Measurements from ENCODE around the gene ACTR3C.

Gene ACTR3C

GRCh38 chr7:150326657-150327268 is 3.4 kb upstream of the ACTR3C start:
- H2BK12ac ChIP-seq (ENCODE audit: low read length in 2 of 2): no peak overlapping the region
- no peak overlapping the region for H4K91ac ChIP-seq (ENCODE audit: low read length)
- no peaks in the 10 kb centered on the region for H3K4me1 ChIP-seq (ENCODE audit: control insufficient read depth, insufficient read depth, low read depth, low read length)
- no peak overlapping the region for H3K4me3 ChIP-seq (ENCODE audit: insufficient read depth in 1 of 2, low read depth in 1 of 2, low read length in 2 of 2)
- H3K23ac ChIP-seq (ENCODE audit: low read length in 2 of 2): no peak overlapping the region
- H4K8ac ChIP-seq (ENCODE audit: low read length): no peak overlapping the region
- no peak overlapping the region for H2BK5ac ChIP-seq (ENCODE audit: low read depth, low read length, poor library complexity, severe bottlenecking)
- no peak overlapping the region for H3K14ac ChIP-seq (ENCODE audit: low read length in 2 of 2)
- H3K9ac ChIP-seq (ENCODE audit: low read length): no peak overlapping the region
- no peak overlapping the region for H3K18ac ChIP-seq (ENCODE audit: low read depth in 1 of 2, low read length in 2 of 2)
- H3K27ac ChIP-seq (ENCODE audit: low read length, poor library complexity, severe bottlenecking): no peak overlapping the region
- 91% methylated on average over 4 of the region's 4 CpGs for WGBS
- no peaks in the 10 kb centered on the region for H3K36me3 ChIP-seq (ENCODE audit: control insufficient read depth in 1 of 2, insufficient read depth in 2 of 2, low read depth in 1 of 2, low read length in 2 of 2)
- no peak overlapping the region for H2AK5ac ChIP-seq (ENCODE audit: low read length, severe bottlenecking)
- H3K27me3 ChIP-seq (ENCODE audit: control insufficient read depth in 1 of 2, insufficient read depth in 1 of 2, low read length in 2 of 2): peaks cover 8 to 19% of the 10 kb centered on the region in 2 experiments
- no peaks in the 10 kb centered on the region for H3K9me3 ChIP-seq (ENCODE audit: control insufficient read depth, low read length)
- H2BK120ac ChIP-seq (ENCODE audit: low read depth, low read length): no peak overlapping the region
- no peak for DNase-seq
- no peak overlapping the region for H2BK15ac ChIP-seq (ENCODE audit: low read depth, poor library complexity, severe bottlenecking)
- no peak overlapping the region for H3K4me2 ChIP-seq (ENCODE audit: low read length, poor library complexity, severe bottlenecking)
- no peaks in the 10 kb centered on the region for H3K79me1 ChIP-seq (replicated peaks; ENCODE audit: low read length, poor library complexity, severe bottlenecking)
- no peak overlapping the region for H3K4ac ChIP-seq (ENCODE audit: low read depth in 1 of 2, low read length in 2 of 2)
- H2AFZ ChIP-seq (ENCODE audit: low read depth, low read length): no peak overlapping the region

GRCh38 chr7:150325901-150326300 is 2.6 kb upstream of the ACTR3C start:
- no peak overlapping the region for H2BK120ac ChIP-seq (ENCODE audit: low read depth, low read length)
- H3K14ac ChIP-seq (ENCODE audit: low read length in 2 of 2): no peak overlapping the region
- no peak overlapping the region for H3K4me2 ChIP-seq (ENCODE audit: low read length, poor library complexity, severe bottlenecking)
- WGBS: 97% methylated on average over 6 of the region's 6 CpGs
- no peak overlapping the region for H2AFZ ChIP-seq (ENCODE audit: low read depth, low read length)
- no peaks in the 10 kb centered on the region for H3K4me1 ChIP-seq (ENCODE audit: control insufficient read depth, insufficient read depth, low read depth, low read length)
- no peak overlapping the region for H3K9ac ChIP-seq (ENCODE audit: low read length)
- no peak overlapping the region for H3K18ac ChIP-seq (ENCODE audit: low read depth in 1 of 2, low read length in 2 of 2)
- no peaks in the 10 kb centered on the region for H3K79me1 ChIP-seq (replicated peaks; ENCODE audit: low read length, poor library complexity, severe bottlenecking)
- no peaks in the 10 kb centered on the region for H3K9me3 ChIP-seq (ENCODE audit: control insufficient read depth, low read length)
- no peak for DNase-seq
- no peak overlapping the region for H3K4ac ChIP-seq (ENCODE audit: low read depth in 1 of 2, low read length in 2 of 2)
- H3K27ac ChIP-seq (ENCODE audit: low read length, poor library complexity, severe bottlenecking): no peak overlapping the region
- no peak overlapping the region for H2BK5ac ChIP-seq (ENCODE audit: low read depth, low read length, poor library complexity, severe bottlenecking)
- no peak overlapping the region for H3K4me3 ChIP-seq (ENCODE audit: insufficient read depth in 1 of 2, low read depth in 1 of 2, low read length in 2 of 2)
- no peak overlapping the region for H2AK5ac ChIP-seq (ENCODE audit: low read length, severe bottlenecking)
- no peak overlapping the region for H2BK12ac ChIP-seq (ENCODE audit: low read length in 2 of 2)
- H3K23ac ChIP-seq (ENCODE audit: low read length in 2 of 2): no peak overlapping the region
- no peak overlapping the region for H4K8ac ChIP-seq (ENCODE audit: low read length)
- H3K27me3 ChIP-seq (ENCODE audit: control insufficient read depth in 1 of 2, insufficient read depth in 1 of 2, low read length in 2 of 2): peaks cover 8 to 19% of the 10 kb centered on the region in 2 experiments
- H3K36me3 ChIP-seq (ENCODE audit: control insufficient read depth in 1 of 2, insufficient read depth in 2 of 2, low read depth in 1 of 2, low read length in 2 of 2): no peaks in the 10 kb centered on the region
- no peak overlapping the region for H4K91ac ChIP-seq (ENCODE audit: low read length)
- no peak overlapping the region for H2BK15ac ChIP-seq (ENCODE audit: low read depth, poor library complexity, severe bottlenecking)

DNA sequence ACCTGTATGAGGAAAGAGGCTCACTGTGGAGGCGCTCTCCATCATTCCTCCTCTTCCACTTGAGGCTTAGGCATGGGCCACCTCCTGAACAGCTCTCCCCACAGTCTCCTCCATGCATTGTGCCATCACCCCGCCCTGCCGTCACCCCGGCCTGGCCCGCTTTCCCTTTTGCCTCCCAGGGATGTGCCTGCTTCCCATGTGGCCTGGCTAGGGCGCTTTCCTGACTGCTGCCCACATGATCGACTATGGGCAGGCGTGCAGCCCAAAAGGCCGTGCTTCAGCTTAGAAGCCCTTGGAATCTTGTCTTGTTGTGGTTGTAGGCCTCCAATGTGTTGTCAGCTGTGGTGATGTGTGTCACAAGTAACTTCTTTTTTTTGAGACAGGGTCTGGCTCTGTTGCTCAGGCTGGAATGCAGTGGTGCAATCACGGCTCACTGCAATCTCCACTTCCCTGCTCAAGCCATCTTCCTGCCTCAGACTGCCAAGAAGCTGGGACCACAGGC is 1.8 kb upstream of the ACTR3C start:
- Histone ChIP-seq H2AK5ac (ENCODE audit: low read length, severe bottlenecking) (no peak overlapping the region), H2BK5ac (ENCODE audit: low read depth, low read length, poor library complexity, severe bottlenecking) (no peak overlapping the region), H3K9me3 (ENCODE audit: control insufficient read depth, low read length) (no peaks in the 10 kb centered on the region), H4K91ac (ENCODE audit: low read length) (no peak overlapping the region), H3K4me2 (ENCODE audit: low read length, poor library complexity, severe bottlenecking) (no peak overlapping the region), H4K8ac (ENCODE audit: low read length) (peak overlapping the region; percentile 19), H2BK12ac (ENCODE audit: low read length in 2 of 2) (peak overlapping the region in 1 of 2 experiments; percentile 6), H3K36me3 (ENCODE audit: control insufficient read depth in 1 of 2, insufficient read depth in 2 of 2, low read depth in 1 of 2, low read length in 2 of 2) (no peaks in the 10 kb centered on the region), H2BK120ac (ENCODE audit: low read depth, low read length) (no peak overlapping the region), H3K27ac (ENCODE audit: low read length, poor library complexity, severe bottlenecking) (no peak overlapping the region), H3K27me3 (ENCODE audit: control insufficient read depth in 1 of 2, insufficient read depth in 1 of 2, low read length in 2 of 2) (peaks cover 8 to 19% of the 10 kb centered on the region in 2 experiments), H3K18ac (ENCODE audit: low read depth in 1 of 2, low read length in 2 of 2) (no peak overlapping the region), H2AFZ (ENCODE audit: low read depth, low read length) (no peak overlapping the region), H3K9ac (ENCODE audit: low read length) (no peak overlapping the region), H3K4me1 (ENCODE audit: control insufficient read depth, insufficient read depth, low read depth, low read length) (no peaks in the 10 kb centered on the region), H3K4ac (ENCODE audit: low read depth in 1 of 2, low read length in 2 of 2) (peak overlapping the region in 1 of 2 experiments; percentile 11), H3K14ac (ENCODE audit: low read length in 2 of 2) (peak overlapping the region in 1 of 2 experiments; percentile 26), H3K4me3 (ENCODE audit: insufficient read depth in 1 of 2, low read depth in 1 of 2, low read length in 2 of 2) (no peak overlapping the region), H2BK15ac (ENCODE audit: low read depth, poor library complexity, severe bottlenecking) (no peak overlapping the region), H3K23ac (ENCODE audit: low read length in 2 of 2) (peak overlapping the region in 1 of 2 experiments; percentile 70), H3K79me1 (replicated peaks; ENCODE audit: low read length, poor library complexity, severe bottlenecking) (no peaks in the 10 kb centered on the region)
- peak; percentile 46 for DNase-seq
- WGBS: 88% methylated on average over 10 of the region's 10 CpGs

DNA sequence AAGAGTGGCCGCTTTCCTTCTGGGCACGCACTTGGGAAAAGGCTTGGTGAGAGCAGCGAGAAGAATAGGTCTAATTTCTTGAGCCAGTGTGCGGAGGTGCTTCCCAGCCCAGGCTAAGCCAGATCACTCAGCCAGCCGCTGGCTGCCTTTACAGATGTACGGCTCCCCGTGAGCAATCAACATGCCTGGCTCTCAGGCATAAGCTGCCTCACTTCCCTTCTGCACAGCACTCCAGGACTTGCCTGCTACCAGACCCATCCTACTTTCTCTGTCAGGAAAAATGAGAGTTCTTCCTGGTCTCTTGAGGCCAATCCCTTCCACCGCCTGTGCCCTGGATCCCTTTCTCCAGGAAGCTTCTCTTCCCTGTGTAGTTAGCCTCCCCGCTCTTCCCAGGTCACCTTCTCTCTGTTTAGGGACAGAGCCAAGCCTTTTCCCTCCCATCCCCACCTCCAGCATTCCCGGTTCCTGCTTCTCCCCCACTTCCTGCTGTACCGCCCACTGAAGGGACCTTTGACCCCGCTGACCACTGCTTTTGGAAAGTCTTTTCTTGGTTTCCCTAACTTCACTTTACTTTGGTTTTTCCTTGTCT is 1.1 kb upstream of the ACTR3C start:
- H3K4me1 ChIP-seq (ENCODE audit: control insufficient read depth, insufficient read depth, low read depth, low read length): no peaks in the 10 kb centered on the region
- no peak overlapping the region for H2BK120ac ChIP-seq (ENCODE audit: low read depth, low read length)
- no peak overlapping the region for H4K91ac ChIP-seq (ENCODE audit: low read length)
- no peak overlapping the region for H3K4ac ChIP-seq (ENCODE audit: low read depth in 1 of 2, low read length in 2 of 2)
- 51% methylated on average over 12 of the region's 12 CpGs for WGBS
- H2AFZ ChIP-seq (ENCODE audit: low read depth, low read length): no peak overlapping the region
- H3K79me1 ChIP-seq (replicated peaks; ENCODE audit: low read length, poor library complexity, severe bottlenecking): no peaks in the 10 kb centered on the region
- no peak overlapping the region for H2AK5ac ChIP-seq (ENCODE audit: low read length, severe bottlenecking)
- no peak overlapping the region for H2BK15ac ChIP-seq (ENCODE audit: low read depth, poor library complexity, severe bottlenecking)
- no peak overlapping the region for H3K27ac ChIP-seq (ENCODE audit: low read length, poor library complexity, severe bottlenecking)
- no peak overlapping the region for H3K9ac ChIP-seq (ENCODE audit: low read length)
- peak overlapping the region in 1 of 2 experiments; percentile 11 for H2BK12ac ChIP-seq (ENCODE audit: low read length in 2 of 2)
- no peaks in the 10 kb centered on the region for H3K36me3 ChIP-seq (ENCODE audit: control insufficient read depth in 1 of 2, insufficient read depth in 2 of 2, low read depth in 1 of 2, low read length in 2 of 2)
- H3K4me2 ChIP-seq (ENCODE audit: low read length, poor library complexity, severe bottlenecking): no peak overlapping the region
- H3K4me3 ChIP-seq (ENCODE audit: insufficient read depth in 1 of 2, low read depth in 1 of 2, low read length in 2 of 2): no peak overlapping the region
- no peak overlapping the region for H2BK5ac ChIP-seq (ENCODE audit: low read depth, low read length, poor library complexity, severe bottlenecking)
- no peak overlapping the region for H3K14ac ChIP-seq (ENCODE audit: low read length in 2 of 2)
- no peak overlapping the region for H3K23ac ChIP-seq (ENCODE audit: low read length in 2 of 2)
- H3K18ac ChIP-seq (ENCODE audit: low read depth in 1 of 2, low read length in 2 of 2): no peak overlapping the region
- no peak overlapping the region for H4K8ac ChIP-seq (ENCODE audit: low read length)
- peaks cover 8 to 19% of the 10 kb centered on the region in 2 experiments for H3K27me3 ChIP-seq (ENCODE audit: control insufficient read depth in 1 of 2, insufficient read depth in 1 of 2, low read length in 2 of 2)
- no peak for DNase-seq
- H3K9me3 ChIP-seq (ENCODE audit: control insufficient read depth, low read length): no peaks in the 10 kb centered on the region
